Duodenal mucosa (tissue), 2 donors: ENCODE results near the gene CEP350.
"Not testable (repeated sequence)": the region's sequence is repeated elsewhere in the genome, so short reads cannot be mapped to it uniquely, and the experiment has no call there.

Experiments used
- H3K27ac ChIP-seq: one replicate; pipeline ENCODE4 v1.7.0; 2013; ENCODE audit warnings: low read depth, low read length
- H3K27me3 ChIP-seq, 2 donors: one replicate each; pipeline ENCODE4 v1.7.0; 2013; ENCODE audit warnings: low read length in 2 of 2, control low read depth in 1 of 2; ENCODE audit not compliant: insufficient read depth in 2 of 2, control insufficient read depth in 1 of 2
- H3K36me3 ChIP-seq, 2 donors: one replicate each; pipeline ENCODE4 v1.7.0; 2013; ENCODE audit warnings: low read length in 2 of 2, control low read depth in 1 of 2; ENCODE audit not compliant: insufficient read depth in 2 of 2, control insufficient read depth in 1 of 2
- H3K4me1 ChIP-seq, 2 donors: one replicate each; pipeline ENCODE4 v1.7.0; 2013; ENCODE audit warnings: low read length in 2 of 2, control low read depth in 1 of 2; ENCODE audit not compliant: insufficient read depth in 2 of 2, control insufficient read depth in 1 of 2
- H3K4me3 ChIP-seq, 2 donors: one replicate each; pipeline ENCODE4 v1.7.0; 2013; ENCODE audit warnings: low read length in 2 of 2, low read depth in 1 of 2
- H3K9ac ChIP-seq, 2 donors: one replicate each; pipeline ENCODE4 v1.7.0; 2013; ENCODE audit warnings: low read length in 2 of 2, low read depth in 1 of 2
- H3K9me3 ChIP-seq, 2 donors: one replicate each; pipeline ENCODE4 v1.7.0; 2013; ENCODE audit warnings: low read length in 2 of 2, control low read depth in 1 of 2; ENCODE audit not compliant: control insufficient read depth in 1 of 2

CEP350 gene

DNA sequence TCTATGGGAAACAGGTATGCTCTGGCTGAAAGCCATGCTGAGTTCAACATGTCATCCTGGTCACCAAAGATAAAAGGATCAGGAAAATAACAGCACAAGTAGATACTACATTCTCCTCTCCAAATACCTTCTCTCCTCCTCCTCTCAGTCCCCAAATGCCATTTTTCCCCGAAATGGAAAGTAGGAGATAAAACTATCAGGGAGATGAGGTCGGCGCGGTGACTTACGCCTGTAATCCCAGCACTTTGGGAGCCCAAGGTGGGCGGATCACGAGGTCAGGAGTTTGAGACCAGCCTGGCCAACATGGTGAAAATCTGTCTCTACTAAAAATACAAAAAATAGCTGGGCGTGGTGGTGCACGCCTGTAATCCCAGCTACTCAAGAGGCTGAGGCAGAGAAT lies 179.1 kb downstream of the CEP350 start:
- H3K27ac ChIP-seq, H3K4me3 ChIP-seq, H3K9ac ChIP-seq, H3K27me3 ChIP-seq, H3K4me1 ChIP-seq, H3K36me3 ChIP-seq, H3K9me3 ChIP-seq: not testable (repeated sequence)

DNA sequence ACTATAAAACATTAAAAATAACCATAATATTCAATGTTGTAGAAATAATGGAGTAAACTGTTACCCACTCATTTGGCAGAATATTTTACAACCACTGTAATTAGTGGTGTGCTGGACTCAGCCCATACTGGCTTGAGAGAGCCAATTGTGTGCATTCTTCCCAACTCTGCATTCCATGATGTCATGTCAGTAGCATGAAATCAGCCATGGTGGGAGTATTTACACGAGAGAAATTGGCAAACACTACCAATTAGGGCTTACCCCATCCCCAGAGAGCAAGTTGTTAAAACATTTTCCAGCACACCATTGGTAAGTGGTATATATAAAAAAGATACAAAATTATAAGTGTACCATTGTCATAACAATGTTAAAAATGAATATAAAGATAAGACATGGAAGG lies 180.9 kb downstream of the CEP350 start:
- no peaks in the 10 kb centered on the region for H3K27me3 ChIP-seq
- no peak overlapping the region for H3K9ac ChIP-seq
- no peak overlapping the region for H3K4me3 ChIP-seq
- no peaks in the 10 kb centered on the region for H3K9me3 ChIP-seq
- H3K4me1 ChIP-seq, result no peaks in the 10 kb centered on the region
- H3K27ac ChIP-seq, result no peak overlapping the region
- H3K36me3 ChIP-seq, result no peaks in the 10 kb centered on the region

DNA sequence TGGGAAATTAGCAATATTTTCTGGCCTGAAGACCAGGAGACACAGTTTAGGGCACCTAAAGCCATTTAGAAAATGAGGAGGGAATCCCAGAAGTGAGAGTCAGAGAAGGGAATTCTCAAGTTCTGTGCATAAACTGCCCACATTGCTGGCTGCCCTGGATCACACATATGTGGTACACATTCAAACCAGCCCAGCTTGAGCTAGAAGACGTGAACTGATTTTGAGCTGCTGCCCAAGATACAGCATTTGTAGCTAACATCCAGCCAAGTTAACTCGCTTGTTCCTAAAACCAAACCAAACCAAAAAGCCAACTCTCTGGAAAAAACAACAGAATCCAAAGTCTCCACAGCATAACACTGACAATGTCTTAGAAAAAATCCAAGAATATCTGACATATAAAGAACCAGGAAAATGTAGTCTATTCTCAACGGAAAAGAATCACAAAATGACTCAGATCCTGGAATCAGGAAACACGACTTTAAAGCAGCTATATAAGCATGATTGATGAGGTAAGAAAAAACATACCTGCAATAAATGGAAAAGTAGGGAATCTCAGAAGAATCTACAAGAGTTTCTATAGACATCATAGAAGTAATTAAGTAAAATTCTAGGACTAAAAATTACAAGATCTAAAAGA lies 181.8 kb downstream of the CEP350 start:
- no peaks in the 10 kb centered on the region for H3K4me1 ChIP-seq
- H3K9me3 ChIP-seq, result no peaks in the 10 kb centered on the region
- no peaks in the 10 kb centered on the region for H3K36me3 ChIP-seq
- no peak overlapping the region for H3K27ac ChIP-seq
- H3K4me3 ChIP-seq, result no peak overlapping the region
- H3K9ac ChIP-seq, result no peak overlapping the region
- no peaks in the 10 kb centered on the region for H3K27me3 ChIP-seq

DNA sequence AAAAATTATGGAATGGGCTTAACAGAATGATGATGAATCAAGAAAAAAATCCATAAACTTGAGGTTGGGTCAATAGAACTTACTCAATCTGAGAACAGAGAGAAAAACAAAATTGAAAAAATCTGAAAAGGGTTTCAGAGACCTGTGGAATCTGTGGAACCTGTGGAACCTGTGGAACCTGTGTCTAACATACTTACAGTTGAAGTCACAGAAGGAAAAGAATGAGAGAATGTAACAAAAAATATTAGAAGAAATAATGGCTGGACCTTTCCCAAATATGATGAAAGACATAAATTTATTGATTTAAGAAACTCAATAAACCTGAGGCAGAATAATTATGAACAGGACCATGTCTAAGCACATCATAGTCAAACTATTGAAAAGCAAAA lies 182.4 kb downstream of the CEP350 start:
- H3K4me3 ChIP-seq, result no peak overlapping the region
- H3K9me3 ChIP-seq, result no peaks in the 10 kb centered on the region
- H3K36me3 ChIP-seq, result no peaks in the 10 kb centered on the region
- H3K9ac ChIP-seq, result no peak overlapping the region
- no peaks in the 10 kb centered on the region for H3K27me3 ChIP-seq
- H3K4me1 ChIP-seq, result no peaks in the 10 kb centered on the region
- no peak overlapping the region for H3K27ac ChIP-seq

DNA sequence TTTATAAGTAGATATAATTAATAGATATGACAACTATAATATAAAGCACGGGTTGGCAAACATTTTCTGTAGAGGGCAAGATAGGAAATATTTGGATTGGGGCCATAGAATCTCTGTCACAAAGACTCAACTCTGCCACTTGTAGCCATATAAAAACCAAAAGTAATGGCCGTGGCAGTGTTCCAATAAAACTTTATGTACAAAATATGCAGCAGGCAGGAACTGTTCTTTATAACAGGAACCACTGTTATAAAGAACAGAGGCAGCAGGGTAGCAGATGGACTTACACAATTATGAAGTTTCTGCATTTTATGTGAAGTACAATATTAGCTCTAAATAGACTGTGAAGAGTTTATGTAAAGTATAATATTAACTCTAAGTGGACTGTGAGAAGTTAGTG lies 183.2 kb downstream of the CEP350 start:
- Histone ChIP-seq H3K27ac (no peak overlapping the region), H3K27me3 (no peaks in the 10 kb centered on the region), H3K36me3 (no peaks in the 10 kb centered on the region), H3K4me3 (no peak overlapping the region), H3K9ac (no peak overlapping the region), H3K4me1 (no peaks in the 10 kb centered on the region), H3K9me3 (no peaks in the 10 kb centered on the region)

DNA sequence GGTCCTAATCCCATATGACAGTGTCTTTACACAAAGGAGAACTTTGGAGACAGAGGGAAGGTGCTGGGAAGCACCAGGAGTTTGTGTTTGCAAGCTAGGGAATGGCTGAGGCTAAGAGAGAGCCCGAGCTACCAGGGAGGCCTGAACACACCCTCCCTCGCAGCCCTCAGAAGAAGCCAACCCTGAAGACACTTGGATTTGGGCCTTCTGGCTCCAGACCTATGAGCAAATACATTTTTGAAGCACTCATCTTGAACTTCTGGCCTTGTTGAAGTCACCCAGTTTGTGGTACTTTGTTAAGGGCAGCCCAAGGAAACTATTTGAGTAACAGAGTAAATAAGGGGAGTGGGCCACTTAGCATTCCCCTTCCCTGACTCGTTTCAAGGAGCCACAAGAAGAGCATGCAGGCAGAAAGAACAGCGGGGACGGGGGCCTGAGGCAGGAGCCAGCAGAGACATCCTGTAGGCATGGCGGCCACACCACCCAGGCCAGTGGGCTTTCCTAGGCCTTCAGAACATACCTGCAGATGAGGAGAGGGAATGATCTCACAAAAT lies 186.8 kb downstream of the CEP350 start:
- no peaks in the 10 kb centered on the region for H3K36me3 ChIP-seq

DNA sequence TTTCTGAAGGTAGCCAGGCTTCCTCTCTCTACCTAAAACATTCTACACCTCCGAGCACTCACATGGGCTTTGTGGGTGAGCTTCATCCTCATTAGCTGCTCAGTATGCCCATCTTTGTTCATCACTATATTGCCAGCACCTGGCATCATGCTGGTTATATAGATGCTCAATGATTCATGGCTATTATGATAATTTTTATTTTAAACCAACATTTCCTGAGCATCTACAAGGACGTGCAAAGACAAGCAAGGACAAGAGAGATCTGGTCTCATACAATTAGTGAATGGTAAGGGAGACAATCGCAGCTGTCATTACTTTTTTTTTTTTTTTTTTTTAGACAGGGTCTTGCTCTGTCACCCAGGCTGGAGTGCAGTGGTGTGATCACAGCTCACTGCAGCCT lies 188.7 kb downstream of the CEP350 start:
- H3K36me3 ChIP-seq, result no peaks in the 10 kb centered on the region

More for the DNA sequence above, 186.8 kb downstream of the CEP350 start:
- Histone ChIP-seq H3K27ac (no peak overlapping the region), H3K9ac (no peak overlapping the region), H3K9me3 (no peaks in the 10 kb centered on the region), H3K4me1 (no peaks in the 10 kb centered on the region), H3K27me3 (no peaks in the 10 kb centered on the region), H3K4me3 (no peak overlapping the region)

DNA sequence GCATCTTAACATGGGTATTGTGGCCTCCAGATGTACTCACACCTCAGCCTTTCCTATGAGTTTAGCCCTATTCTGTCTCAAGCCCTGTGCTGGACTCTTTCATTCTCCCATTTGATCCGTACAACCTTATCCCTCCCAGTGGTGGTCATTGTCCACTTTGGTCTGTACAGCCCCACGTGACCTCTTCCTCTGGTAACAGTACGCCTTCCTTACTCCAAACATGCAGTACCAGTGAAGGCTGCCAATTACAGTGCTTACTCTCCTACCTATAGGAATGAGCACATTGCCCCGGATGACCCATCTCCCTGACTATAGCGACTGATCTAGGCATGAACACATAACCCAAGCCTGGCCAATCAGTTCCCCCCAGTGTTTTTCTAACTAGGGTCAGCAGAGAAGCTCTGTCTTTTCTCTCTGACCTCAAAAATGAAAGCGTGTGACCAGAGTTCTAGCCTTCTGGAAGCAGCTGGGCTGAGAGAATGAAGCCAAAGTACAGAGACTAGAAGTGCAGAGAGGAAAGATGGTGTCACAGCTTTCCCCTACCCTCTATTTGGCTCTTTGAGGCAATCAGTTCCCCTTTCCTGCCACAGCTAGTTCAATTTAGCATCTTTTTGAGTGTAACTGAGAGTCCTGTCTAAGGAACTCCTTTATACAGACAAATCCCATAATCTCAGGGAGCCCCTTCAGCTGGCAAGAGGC lies 190.2 kb downstream of the CEP350 start:
- Histone ChIP-seq H3K27ac (no peak overlapping the region), H3K9me3 (no peaks in the 10 kb centered on the region), H3K27me3 (no peaks in the 10 kb centered on the region), H3K36me3 (no peaks in the 10 kb centered on the region), H3K4me3 (no peak overlapping the region), H3K4me1 (no peaks in the 10 kb centered on the region), H3K9ac (no peak overlapping the region)

More for the DNA sequence above, 188.7 kb downstream of the CEP350 start:
- Histone ChIP-seq H3K27me3 (no peaks in the 10 kb centered on the region), H3K9me3 (no peaks in the 10 kb centered on the region), H3K4me3 (no peak overlapping the region), H3K27ac (no peak overlapping the region), H3K4me1 (no peaks in the 10 kb centered on the region), H3K9ac (no peak overlapping the region)

DNA sequence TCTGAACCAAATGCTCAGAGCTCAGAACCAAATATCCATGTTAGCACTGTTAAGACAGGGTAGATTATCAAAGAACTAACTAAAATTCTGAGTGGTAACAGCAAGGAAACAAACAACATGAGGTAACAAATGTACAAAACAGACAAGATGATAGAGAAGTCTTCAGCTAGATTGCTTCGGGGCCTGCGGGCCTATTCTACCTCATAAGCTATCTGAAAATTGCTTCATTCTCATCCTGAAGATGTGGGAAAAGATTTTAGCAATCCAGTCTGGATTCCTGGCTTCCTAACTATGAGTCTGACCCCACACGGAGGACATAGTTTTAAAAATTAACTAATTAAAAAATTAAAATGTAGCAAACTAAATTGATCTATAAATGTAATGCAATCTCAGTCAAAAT lies 190.8 kb downstream of the CEP350 start:
- Histone ChIP-seq H3K4me3 (no peak overlapping the region), H3K27ac (no peak overlapping the region), H3K9ac (no peak overlapping the region), H3K9me3 (no peaks in the 10 kb centered on the region), H3K27me3 (no peaks in the 10 kb centered on the region), H3K36me3 (no peaks in the 10 kb centered on the region), H3K4me1 (no peaks in the 10 kb centered on the region)

DNA sequence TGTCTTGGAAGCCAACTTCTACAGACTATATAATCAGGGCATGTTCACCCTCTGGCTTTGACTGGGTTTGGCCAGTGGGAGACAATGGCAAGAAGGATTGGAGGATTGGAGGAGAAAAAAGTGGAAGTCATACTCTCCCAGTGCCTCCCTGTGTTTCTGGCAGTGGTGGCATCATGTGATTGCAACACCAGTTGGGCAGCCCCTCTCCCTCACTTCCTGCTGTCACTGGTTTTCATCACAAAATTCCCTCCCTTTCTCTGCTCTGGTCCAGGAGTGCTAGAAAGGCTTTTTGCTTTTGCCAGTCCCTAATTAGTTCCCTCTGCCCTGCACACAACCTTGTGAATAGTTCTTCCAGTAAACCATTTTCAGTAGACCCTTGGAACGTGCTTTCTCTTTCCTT lies 196.4 kb downstream of the CEP350 start:
- Histone ChIP-seq H3K27me3 (no peaks in the 10 kb centered on the region), H3K4me1 (peaks cover 11 to 15% of the 10 kb centered on the region in 2 donors), H3K36me3 (no peaks in the 10 kb centered on the region), H3K4me3 (no peak overlapping the region), H3K27ac (no peak overlapping the region), H3K9me3 (no peaks in the 10 kb centered on the region), H3K9ac (no peak overlapping the region)
